ENCODE data around the gene SPATA45.

The SPATA45 gene

DNA sequence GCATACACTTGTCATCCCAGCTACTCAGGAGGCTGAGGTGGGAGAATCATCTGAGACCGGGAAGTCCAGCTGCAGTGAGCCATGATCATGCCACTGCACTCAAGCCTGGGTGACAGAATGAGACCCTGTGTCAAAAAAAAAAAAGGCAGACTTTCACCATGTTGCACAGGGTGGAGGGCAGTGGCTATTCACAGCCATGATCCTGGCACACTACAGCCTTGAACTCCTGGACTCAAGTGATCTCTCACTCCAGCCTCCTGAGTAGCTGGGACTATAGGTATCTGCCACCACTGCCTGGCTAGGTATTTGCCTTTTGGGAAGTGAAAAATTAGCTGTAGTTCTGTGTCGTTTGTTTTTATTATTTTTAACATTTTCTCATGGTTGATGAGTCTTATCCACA, 19.1 kb downstream of the SPATA45 start:
- no peak for DNase-seq (ENCODE audit: low read depth, low spot score)

DNA sequence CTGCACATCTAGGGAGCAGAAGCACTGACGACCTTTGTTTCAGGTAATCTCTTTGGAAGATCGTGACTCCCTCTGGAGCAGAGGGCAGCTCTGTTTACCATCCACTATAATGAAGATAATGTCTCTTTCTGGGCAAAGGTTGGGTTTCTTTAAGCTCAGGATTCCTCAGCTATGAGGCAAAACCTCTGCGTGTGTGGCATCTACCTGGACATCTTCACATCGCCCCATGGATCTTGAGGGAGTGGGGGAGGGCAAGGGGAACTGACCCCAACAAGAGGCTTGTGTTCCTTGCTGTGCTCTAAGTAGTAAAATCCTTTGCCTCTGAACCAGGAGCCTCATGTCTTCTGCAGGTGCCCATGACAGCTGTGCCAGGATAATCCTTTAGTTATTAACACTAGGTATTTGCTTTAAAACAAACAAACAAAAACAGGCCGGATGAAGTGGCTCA, 19.6 kb downstream of the SPATA45 start:
- no peak for DNase-seq (ENCODE audit: low read depth, low spot score)

DNA sequence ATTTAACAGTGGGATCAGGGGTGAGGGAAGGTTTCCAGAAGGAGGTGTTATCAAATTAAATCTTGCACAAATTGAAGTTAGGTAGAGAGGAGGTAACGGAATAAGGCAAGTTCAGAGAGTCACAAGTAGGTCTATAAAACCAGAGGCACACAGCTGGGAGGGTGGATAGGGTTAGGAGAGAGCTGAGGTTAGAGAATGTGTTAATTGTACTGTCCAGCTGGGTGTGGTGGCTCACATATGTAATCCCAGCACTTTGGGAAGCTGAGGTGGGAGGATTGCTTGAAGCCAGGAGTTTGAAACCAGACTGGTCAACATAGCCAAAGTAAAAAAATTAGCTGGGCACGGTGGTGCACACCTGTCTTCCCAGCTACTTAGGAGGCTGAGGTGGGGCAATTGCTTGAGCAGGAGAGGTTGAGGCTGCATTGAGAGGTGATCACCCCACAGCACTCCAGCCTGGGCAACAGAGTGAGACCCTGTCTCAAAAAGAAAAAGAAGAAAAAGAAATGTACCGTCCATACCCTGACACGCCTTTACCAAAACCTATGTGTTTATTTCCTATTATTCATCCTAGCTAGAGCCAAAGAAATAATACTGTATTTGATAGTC, 20.2 kb downstream of the SPATA45 start:
- no peak for DNase-seq (ENCODE audit: low read depth, low spot score)

DNA sequence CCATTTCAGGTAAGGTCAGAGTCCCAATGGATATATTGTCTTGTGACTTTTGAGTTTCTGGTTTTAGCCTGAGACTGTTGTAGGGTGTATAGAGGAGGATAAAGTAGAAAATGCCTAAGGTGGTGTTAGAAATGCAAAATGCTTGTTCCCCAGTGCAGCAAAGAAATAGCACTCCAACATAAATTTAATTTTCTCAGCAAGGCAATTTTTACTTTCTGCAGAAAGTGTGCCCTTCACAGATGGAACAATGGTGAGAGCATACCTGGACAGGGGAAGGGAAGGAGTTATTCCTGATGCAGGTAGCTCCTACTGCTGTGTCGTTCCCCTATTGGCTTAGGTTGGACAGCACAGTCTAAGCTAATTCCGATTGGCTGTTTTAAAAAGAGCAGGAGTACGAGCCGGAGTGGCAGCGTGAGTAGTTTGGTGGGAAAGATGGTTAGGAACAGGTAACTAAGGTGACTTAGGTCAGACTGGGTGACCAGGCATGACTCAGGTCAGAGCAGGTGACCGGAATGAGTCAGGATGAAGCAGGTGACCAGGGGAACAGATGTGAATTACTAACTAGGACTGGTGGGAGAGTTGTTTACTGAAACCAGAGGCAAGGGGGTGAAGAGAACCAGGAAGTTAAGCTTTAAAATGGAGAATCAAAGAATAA, 21.5 kb downstream of the SPATA45 start:
- no peak for DNase-seq (ENCODE audit: low read depth, low spot score)

DNA sequence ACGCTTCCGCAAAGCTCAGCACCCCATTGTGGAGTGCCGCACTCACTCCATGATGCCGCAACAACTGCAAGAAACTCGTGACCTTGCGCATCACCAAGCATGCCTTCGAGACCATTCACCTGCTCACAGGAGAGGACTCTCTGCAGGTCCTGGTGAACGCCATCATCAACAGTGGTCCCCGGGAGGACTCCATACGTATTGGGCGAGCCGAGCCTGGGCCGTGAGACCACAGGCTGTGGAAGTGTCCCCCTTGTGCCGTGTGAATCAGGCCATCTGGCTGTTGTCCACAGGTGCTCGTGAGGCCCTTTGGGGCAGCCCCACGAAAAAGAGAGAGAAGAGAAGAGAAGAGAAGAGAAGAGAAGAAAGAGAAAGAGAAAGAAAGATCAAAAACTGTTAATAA, 23.2 kb downstream of the SPATA45 start:
- DNase-seq (ENCODE audit: low read depth, low spot score) = no peak

DNA sequence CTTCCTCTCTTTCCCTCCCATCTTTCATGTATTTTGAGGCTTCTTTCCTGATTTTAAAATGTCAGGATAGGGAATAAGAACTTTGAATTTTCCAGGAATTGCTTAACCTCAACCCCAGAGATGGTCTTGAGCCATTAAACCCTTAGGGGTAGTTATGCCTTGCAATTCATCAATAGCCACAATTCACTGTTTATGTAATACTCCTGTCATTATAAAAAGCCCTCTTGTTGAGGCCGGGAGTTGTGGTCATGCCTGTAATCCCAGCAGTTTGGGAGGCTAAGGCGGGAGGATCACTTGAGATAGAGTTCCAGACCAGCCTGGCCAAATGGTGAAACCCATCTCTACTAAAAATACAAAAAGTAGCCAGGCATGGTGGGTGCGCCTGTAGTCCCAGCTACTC, 24.5 kb downstream of the SPATA45 start:
- DNase-seq (ENCODE audit: low read depth, low spot score) = no peak

DNA sequence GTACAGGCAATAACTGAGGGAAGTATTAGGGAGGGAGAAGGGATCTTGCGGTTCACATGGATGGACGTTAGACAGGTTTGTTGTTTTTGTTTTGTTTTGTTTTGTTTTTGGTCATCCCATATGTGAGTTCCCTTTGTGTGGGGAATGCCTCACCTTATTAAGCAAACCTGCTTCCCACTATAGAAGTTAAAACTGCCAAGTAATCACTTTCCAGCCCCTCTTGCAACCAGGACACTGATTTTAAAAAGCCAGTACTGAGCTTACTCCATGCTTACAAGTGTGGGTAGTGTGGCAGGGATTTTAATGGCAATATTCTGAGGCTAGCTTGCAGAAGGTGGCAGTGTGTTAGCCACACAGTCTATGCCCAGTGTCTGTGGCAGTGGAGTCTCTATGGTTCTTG, 26.5 kb downstream of the SPATA45 start:
- no peak for DNase-seq (ENCODE audit: low read depth, low spot score)

DNA sequence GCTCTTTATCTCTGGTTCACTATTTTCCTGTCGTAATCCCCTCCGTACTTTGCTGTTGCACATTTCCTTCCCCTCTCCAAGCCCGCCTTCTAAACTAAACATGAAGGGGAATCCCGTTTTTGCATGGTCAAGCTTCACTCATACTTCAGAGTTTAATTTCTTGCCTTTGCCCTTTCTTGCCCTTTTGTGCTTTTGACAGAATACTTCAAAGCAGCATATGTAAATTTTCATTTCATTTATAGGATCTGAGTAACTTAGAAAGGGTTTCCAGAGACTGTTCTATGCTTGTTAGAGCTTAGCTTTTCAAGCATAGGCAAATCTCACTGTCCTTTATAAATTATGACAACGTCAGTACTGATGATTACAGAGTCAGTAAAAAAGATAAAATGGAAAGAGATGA, 27.7 kb downstream of the SPATA45 start:
- no peak for DNase-seq (ENCODE audit: low read depth, low spot score)

DNA sequence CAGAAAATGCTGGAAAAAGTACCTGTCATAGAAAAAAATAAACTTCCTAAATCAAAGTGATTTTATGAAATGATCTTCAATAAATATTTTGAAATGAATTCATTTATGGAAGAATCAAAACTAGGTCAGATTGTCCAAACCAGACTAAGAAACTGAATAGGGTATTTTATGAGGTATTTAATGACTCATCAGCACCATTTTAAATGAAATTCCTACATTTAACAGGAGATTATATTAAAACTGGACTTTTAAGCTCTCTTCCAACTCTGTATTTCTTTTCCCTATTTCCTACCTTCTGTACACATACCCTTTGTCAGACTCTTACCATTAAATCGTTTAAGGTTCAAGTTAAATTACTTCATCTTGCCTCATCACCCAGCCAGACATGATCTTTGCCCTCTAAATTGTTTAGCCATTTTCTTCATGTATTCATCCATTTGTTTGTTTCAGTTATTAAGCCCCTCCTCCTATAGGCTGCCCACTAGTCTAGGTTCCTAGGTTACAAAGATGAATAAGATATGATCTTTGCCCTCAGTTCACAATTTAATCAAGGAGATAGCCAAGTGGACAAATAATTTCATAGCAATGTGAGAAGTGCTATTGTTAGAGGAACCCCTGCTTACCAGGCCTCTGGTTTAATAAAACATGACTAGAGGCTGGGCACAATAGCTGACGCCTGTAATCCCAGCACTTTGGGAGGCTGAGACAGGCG, 30.7 kb downstream of the SPATA45 start:
- DNase-seq (ENCODE audit: low read depth, low spot score) = no peak

DNA sequence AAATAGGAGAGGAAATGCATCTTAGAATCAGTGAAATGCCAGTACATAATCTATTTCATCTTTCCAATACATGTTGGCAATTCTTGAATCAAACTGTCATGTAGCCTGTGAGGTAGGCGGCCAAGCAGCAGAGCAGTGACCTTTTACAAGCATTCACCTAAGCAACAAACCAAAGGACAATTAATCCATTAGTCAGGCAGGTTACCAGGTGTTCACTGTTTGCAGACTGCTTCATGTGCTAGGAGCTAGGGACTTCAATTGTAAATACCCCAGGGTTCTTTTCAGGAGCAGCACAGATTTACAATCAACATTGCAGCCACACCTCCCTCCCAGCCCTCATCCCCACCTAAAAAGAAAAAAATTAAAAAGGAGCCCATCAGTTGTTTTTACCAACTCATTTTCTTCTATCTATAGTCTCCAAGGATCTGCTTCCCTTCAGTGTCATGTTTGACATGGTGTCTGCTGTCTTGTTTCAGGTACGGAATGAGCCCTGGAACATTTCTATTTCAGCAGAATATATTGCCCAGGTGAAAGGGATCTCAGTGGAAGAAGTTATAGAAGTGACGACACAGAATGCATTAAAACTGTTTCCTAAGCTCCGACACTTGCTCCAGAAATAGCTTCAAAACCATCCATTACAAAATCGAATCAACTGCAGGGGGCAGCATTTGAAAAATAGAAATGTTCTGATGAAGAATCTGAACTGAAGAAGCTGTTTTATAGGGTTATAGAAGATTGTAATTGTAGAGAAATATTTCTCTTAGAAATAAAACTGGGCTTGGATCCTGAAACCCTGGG, 32.7 kb downstream of the SPATA45 start:
- DNase-seq (ENCODE audit: low read depth, low spot score) = no peak

DNA sequence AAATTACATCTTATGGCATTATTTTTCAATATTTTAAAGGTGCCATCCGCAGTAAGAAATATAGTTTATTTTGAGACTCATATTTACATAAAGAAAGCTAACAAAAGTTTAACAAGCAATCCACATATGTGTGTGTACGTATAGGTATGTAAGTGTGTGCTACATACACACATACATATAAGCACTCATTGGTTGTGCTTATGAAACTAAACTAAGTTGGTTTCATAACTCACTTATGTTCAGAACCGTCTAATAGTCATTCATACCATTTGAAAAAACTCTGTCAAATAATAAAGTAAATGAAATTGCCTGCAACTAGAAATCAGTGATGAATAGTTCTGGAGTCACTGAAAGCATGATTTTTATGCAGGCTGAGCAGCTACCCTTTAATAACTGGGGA, 41.7 kb downstream of the SPATA45 start:
- DNase-seq (ENCODE audit: low read depth, low spot score) = no peak

DNA sequence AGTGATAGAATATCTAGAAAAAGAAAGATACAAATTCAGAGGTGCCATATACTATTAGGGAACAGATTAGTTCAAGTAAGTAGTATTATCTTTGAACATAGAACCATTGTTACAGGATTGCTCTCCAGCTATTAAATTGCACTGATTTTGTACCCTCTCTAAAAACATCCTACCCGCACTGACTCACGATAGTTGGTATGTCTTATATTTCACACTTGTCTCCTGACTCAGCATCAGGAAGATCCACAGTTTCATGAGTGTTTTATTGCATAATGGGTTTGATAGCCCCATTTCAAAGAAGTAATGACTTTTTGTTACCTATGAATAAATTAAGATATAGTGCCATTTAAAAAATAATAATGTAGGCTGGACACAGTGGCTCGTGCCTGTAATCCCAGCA, 49.8 kb downstream of the SPATA45 start:
- no peak for DNase-seq (ENCODE audit: low read depth, low spot score)

DNA sequence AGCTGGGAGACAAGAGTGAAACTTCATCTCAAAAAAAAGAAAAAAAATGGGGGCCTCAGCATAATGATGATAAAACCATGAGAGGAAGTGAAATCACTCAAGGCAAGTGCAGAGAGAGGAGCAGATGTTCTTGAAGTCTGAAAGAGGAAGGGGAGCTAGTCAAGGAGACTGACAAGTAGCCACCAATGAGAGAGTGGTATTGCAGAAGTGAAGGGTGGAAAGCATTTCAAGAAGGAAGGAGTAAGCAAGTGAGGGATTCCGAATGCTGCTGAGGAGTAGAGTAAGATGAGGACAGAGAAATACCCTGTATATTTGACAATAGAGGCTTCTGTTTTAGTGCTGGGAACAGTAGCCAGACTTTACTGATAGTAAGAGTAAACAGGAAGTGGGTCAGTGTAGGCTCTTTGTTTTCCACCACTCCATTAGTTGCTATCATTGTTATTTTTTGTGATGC, 52.9 kb downstream of the SPATA45 start:
- no peak for DNase-seq (ENCODE audit: low read depth, low spot score)

DNA sequence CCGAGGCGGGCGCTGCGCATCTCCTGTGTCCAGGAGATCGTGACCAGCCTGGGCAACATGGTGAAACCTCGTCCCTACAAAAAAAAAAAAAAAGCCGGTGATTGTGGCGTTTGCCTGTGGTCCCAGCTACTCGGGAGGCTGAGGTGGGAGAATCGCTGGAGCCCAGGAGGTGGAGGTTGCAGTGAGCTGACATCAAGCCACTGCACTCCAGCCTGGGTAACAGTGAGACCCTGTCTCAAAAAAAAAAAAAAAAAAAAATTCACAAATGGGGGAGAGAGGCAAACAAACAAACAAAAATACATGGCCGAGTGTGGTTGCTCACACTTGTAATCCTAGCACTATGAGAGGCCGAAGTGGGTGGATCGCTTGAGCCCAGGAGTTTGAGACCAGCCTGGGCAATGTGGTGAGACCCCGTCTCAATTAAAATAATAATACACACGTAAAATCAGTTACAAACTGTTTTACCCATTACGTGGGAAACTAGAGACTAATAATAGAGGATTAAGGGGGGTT, 55.0 kb downstream of the SPATA45 start:
- no peak for DNase-seq (ENCODE audit: low read depth, low spot score)

DNA sequence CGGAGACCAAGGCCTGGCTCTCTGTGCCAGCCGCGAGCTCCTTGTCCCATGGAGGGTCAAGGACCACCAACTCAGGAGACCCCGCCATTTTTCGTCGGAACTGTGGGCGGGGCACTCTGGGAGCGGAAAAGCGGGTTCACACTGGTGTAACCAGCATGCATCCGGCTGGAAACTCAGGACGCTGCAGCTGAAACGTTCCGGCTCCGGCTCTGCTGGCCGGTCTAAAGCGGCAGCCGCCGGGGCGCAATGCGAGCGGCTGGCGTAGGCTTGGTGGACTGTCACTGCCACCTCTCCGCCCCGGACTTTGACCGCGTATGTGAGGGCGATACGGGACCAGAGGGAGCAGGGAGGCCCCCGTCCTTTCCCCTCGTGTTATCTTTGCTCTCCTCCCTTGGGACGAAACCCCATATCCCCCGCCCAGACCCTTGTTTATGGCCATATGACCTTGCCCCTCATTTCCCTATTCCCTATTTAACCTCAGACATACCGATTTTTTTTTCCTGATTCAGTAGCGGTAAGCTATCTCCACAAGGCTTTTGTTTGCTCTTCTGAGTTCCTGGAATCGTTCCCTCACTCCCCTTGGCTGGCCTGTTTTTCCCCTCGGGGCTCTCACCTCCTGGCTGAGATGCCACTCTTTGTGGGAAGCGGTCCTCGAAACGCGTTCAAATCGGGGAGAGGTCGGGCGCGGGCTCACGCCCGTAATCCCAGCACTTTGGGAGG, 55.6 kb downstream of the SPATA45 start, which contains the start of the genes NSL1 and TATDN3:
NSL1 (minus strand) TSS at position 102 of the 720 bp plus-strand sequence; CDS start at position 88, 14 bp downstream.
TATDN3 (plus strand) TSS at position 219 of the 720 bp plus-strand sequence; CDS start at position 247, 28 bp downstream.
- peak; percentile 77 for DNase-seq (ENCODE audit: low read depth, low spot score)

DNA sequence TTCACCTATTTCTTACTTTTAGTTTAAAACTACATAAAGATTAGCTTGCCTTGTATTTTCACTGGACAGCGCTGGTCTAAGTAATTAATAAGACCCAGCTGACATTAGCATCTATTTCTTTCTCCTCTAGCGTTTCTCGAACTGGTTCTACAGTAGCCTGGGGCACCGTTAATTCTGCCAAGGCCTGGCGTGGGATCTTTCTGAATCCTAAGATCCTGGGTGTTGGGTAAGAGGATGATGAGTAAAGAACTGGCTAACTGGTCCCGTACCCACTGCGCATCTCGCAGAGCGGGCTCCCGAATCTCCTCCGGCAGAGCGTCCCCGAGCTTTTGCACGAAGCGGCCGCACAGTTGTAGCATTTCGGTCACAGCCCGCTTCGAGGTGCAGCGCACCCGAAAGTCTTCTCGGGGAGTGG, 56.2 kb downstream of the SPATA45 start:
- DNase-seq (ENCODE audit: low read depth, low spot score) = no peak

DNA sequence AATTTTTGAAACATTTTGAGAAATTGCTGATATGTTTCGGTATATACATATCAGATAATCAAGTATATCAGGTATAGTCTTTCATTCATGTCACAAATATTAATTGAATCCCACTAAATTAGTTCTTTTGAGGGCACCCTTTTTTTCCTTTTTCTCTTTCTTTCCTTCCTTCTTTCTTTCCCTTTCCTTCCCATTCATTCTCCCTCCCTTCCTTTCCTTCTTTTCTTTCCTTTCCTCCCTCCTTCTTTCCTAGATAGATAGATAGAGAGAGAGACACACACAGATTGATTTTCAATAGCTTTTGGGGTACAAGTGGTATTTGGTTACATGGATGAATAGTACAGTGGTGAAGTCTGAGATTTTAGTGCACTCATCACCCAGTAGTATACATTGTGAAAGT, 61.6 kb downstream of the SPATA45 start:
- DNase-seq (ENCODE audit: low read depth, low spot score) = no peak

DNA sequence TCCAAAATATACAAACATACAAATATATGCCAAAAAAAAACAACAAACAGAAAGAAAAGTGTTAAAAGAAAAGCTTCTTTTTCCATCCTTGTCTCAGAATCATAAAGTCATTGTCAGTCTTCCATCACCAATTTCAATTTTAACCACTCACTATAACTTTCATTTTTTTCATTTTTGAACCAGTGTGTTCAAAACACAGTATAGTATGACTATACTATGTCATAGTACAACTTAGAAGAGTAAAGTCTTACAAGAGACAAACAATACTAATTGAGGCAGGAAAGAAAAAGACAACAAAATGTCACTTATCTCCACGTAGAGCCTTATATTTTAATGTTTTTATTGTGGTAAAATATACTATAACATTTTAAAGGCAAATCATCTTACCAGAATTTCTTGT, 63.5 kb downstream of the SPATA45 start:
- DNase-seq (ENCODE audit: low read depth, low spot score) = no peak

DNA sequence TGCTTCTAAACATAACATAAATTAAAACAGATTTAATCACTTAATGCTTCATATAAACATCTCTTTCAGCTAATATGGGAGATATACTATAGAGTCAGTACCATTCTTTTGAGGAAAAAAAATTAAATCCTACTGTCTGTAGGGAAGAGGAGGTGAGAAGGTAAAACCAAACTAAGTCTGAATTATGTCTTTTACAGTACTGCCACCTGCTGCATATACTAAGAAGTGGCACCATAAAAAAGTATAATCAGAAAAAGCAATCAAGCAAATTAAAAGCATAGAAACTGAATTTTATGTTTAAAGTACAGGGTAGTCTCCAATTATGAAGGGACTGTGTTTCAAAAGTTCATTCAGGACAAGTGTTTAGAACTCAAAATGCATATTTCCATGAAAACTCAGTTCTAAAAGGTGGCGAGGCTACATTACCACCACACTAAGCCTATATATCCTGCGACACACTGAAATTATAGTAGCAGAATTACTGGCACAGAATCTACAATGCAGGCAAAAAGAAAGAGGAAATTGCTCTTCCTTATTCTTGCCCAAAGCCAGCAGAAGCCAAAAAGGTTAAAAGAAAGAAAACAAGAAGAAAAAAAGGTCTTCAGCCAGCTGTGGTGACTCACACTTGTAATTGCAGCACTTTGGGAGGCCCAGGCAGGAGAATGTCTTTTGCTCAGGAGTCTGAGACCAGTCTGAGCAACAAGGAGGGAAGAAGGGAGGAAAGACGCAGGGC, 64.9 kb downstream of the SPATA45 start:
- no peak for DNase-seq (ENCODE audit: low read depth, low spot score)

DNA sequence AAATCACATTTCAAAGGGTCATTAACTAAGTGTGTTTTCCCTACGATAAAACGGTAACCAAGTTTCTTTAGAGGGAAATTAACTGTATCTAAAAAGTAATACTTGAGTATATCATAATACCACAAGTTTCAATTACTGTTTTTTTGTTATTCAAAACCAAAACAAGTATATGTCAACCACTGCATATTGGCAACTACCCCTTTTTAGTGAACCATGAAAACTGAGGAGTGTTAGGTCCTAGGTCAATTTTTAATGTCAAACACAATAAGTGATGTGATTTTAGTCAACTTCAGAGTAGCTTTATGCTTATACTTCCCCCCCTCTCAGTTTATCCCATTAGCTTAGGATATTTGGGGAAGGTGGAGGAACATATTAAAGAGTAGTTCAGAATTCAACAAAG, 66.2 kb downstream of the SPATA45 start:
- DNase-seq (ENCODE audit: low read depth, low spot score) = no peak

All from brain pericyte (primary cell).